Measurements from ENCODE around the gene RGR.

DNA sequence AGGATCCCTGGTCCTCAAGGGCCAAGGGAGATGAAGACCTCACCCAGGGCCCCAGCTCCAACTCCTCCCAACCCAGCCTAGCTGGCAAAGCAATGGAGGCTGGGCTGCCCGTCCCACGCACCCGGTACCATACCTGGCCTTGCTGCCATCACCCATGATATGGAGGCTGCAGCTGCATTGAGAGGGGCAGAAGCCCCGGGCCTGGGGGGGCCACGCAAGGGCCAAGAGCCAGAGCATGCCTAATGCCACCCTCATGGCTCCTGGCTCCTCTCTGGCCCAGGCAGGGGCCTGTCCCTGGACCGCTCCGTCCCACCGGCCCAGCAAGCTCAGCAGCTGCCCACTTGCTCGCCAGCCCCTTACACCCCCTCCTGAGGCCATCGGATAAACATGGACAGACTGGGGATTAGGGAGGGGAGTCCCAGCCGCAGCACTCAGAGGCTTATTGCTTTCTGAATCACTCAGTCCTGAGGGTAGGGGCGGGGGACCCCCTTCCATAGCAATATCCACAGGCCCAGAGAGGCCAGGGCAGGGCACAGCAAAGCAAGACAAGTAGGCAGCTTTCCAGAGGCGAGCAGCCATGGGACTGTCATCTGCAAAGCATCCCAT is 3.6 kb upstream of the RGR start, which contains the start of gene LRIT1:
- TF ChIP-seq GATA2 (IDR thresholded peaks at IDR 0.05; ENCODE audit: low read depth, low read length) (no peak), GATA3 (IDR thresholded peaks at IDR 0.05; ENCODE audit: low read depth, low read length) (no peak)

Data from SH-SY5Y (cell line).